Liver (tissue), 9 donors: Measurements from ENCODE around the gene BLOC1S1. TPM values are rescaled to one million over a fixed set of nuclear protein-coding genes. Genes with fewer than 3 reads are reported as not detected.

Experiments
- DNase-seq: peaks from one replicate; pipeline ENCODE4 v3.0.0-alpha.2; 2017; ENCODE audit warnings: low spot score
- H3K27ac ChIP-seq, 2 donors: one replicate each; pipeline ENCODE4 v1.7.0; 2013; ENCODE audit warnings: inconsistent platforms in 2 of 2, low read length in 2 of 2, control low read depth in 1 of 2, low read depth in 1 of 2, mild to moderate bottlenecking in 1 of 2
- H3K27me3 ChIP-seq, 4 donors: one replicate each; pipeline versions ENCODE4 v1.6.1 to v1.7.0; 2013; ENCODE audit warnings: low read length in 3 of 4, inconsistent platforms in 1 of 4, mild to moderate bottlenecking in 1 of 4, moderate library complexity in 1 of 4; ENCODE audit not compliant: control insufficient read depth in 4 of 4, insufficient read depth in 4 of 4
- H3K36me3 ChIP-seq, 4 donors: one replicate each; pipeline versions ENCODE4 v1.6.1 to v1.7.0; 2013; ENCODE audit warnings: low read length in 3 of 4, mild to moderate bottlenecking in 3 of 4, low read depth in 1 of 4, moderate library complexity in 1 of 4; ENCODE audit not compliant: control insufficient read depth in 4 of 4, insufficient read depth in 3 of 4
- H3K4me1 ChIP-seq, 4 donors: one replicate each; pipeline versions ENCODE4 v1.6.1 to v1.7.0; 2013; ENCODE audit warnings: low read length in 3 of 4, mild to moderate bottlenecking in 3 of 4, moderate library complexity in 1 of 4; ENCODE audit not compliant: control insufficient read depth in 4 of 4, insufficient read depth in 4 of 4
- H3K4me3 ChIP-seq, 3 donors: one replicate each; pipeline versions ENCODE4 v1.6.1 to v1.7.0; 2013; ENCODE audit warnings: low read length in 3 of 3, control low read depth in 1 of 3, low read depth in 1 of 3, mild to moderate bottlenecking in 1 of 3
- H3K9ac ChIP-seq, 2 donors: one replicate each; pipeline ENCODE4 v1.7.0; 2013; ENCODE audit warnings: low read length in 2 of 2, mild to moderate bottlenecking in 2 of 2, moderate library complexity in 2 of 2, control low read depth in 1 of 2, low read depth in 1 of 2
- H3K9me3 ChIP-seq, 4 donors: one replicate each; pipeline versions ENCODE4 v1.6.1 to v1.7.0; 2013; ENCODE audit warnings: low read length in 3 of 4; ENCODE audit not compliant: control insufficient read depth in 4 of 4
- EGR1 ChIP-seq, 2 donors: IDR thresholded peaks; 2 replicates each; pipeline ENCODE4 v1.6.1; 2016 to 2018; ENCODE audit warnings: antibody characterized with exemption in 2 of 2, low read depth in 2 of 2
- FOXA1 ChIP-seq: IDR thresholded peaks from 2 replicates; pipeline ENCODE4 v1.6.1; 2016; ENCODE audit warnings: antibody characterized with exemption
- FOXA2 ChIP-seq: IDR thresholded peaks from 2 replicates; pipeline ENCODE4 v1.6.1; 2016; ENCODE audit warnings: antibody characterized with exemption
- GABPA ChIP-seq, 2 donors: IDR thresholded peaks in 1 of 2; conservative IDR thresholded peaks in 1 of 2; 2 replicates each; pipeline ENCODE4 v1.6.1; 2016; ENCODE audit warnings: antibody characterized with exemption in 2 of 2, mild to moderate bottlenecking in 1 of 2, moderate library complexity in 1 of 2
- HNF4A ChIP-seq, 2 donors: conservative IDR thresholded peaks; 2 replicates each; pipeline ENCODE4 v1.6.1; 2016; ENCODE audit warnings: antibody characterized with exemption in 2 of 2, mild to moderate bottlenecking in 2 of 2
- HNF4G ChIP-seq: IDR thresholded peaks from 2 replicates; pipeline ENCODE4 v1.6.1; 2016; ENCODE audit warnings: antibody characterized with exemption
- JUND ChIP-seq, 2 donors: IDR thresholded peaks; 2 replicates each; pipeline ENCODE4 v1.6.1; 2016; ENCODE audit warnings: antibody characterized with exemption in 2 of 2
- NR2F2 ChIP-seq: IDR thresholded peaks from 2 replicates; pipeline ENCODE4 v1.6.1; 2016; ENCODE audit warnings: antibody characterized with exemption
- RAD21 ChIP-seq, 2 donors: IDR thresholded peaks; 2 replicates each; pipeline ENCODE4 v1.6.1; 2016; ENCODE audit warnings: antibody characterized with exemption in 2 of 2, mild to moderate bottlenecking in 2 of 2
- RXRA ChIP-seq, 2 donors: IDR thresholded peaks; 2 replicates each; pipeline ENCODE4 v1.6.1; 2017 to 2018; ENCODE audit warnings: antibody characterized with exemption in 2 of 2, mild to moderate bottlenecking in 1 of 2
- SP1 ChIP-seq: IDR thresholded peaks from 2 replicates; pipeline ENCODE4 v1.6.1; 2018; ENCODE audit warnings: antibody characterized with exemption, mild to moderate bottlenecking
- TAF1 ChIP-seq: conservative IDR thresholded peaks from 2 replicates; pipeline ENCODE4 v1.6.1; 2016; ENCODE audit warnings: antibody characterized with exemption, mild to moderate bottlenecking
- YY1 ChIP-seq: IDR thresholded peaks from 2 replicates; pipeline ENCODE4 v1.6.1; 2016; ENCODE audit warnings: antibody characterized with exemption, mild to moderate bottlenecking
- WGBS: extraction: QIAGEN DNeasy Blood & Tissue Kit; methylation state at CpG from one replicate; pipeline ENCODE4 v1.1.7; 2013; 5-methylcytosine and 5-hydroxymethylcytosine counted together
- polyA plus RNA-seq, 2 donors: library from polyadenylated mRNA; stranded (reverse) in 1 of 2; unstranded in 1 of 2; fragments of 200-250 nt in 1 of 2; fragments of >200 nt in 1 of 2; fragmentation: Nextera tagmentation in 1 of 2; extraction: Ambion mirVana in 1 of 2; gene quantifications; one replicate each; pipeline versions ENCODE4 v1.2.1 to v1.2.3, GENCODE V29; 2013 to 2015
- total RNA-seq, 2 donors: library from RNA; depleted of rRNA; stranded (reverse); fragments of >200 nt; gene quantifications; one replicate each; pipeline ENCODE4 v1.2.3, GENCODE V29; 2014
- TF ChIP-seq, protein P1 (sequence below): IDR thresholded peaks from 2 replicates; pipeline ENCODE4 v1.6.1; 2016; ENCODE audit warnings: antibody characterized with exemption
- TF ChIP-seq, protein P2 (sequence below): IDR thresholded peaks from 2 replicates; pipeline ENCODE4 v1.6.1; 2016; ENCODE audit warnings: antibody characterized with exemption
- TF ChIP-seq, protein P3 (sequence below): fragments of 150-350 bp; IDR thresholded peaks from 2 replicates; pipeline ENCODE4 v1.5.1; 2017; ENCODE audit warnings: improper control_type of control experiment, low read depth, low read length; ENCODE audit not compliant: missing input control
- TF ChIP-seq, protein P4 (sequence below): IDR thresholded peaks from 2 replicates; pipeline ENCODE4 v1.6.1; 2016; ENCODE audit warnings: antibody characterized with exemption
- TF ChIP-seq, protein P5 (sequence below): IDR thresholded peaks from 2 replicates; pipeline ENCODE4 v1.6.1; 2016; ENCODE audit warnings: antibody characterized with exemption, mild to moderate bottlenecking
- donor health status: healthy.
- donor health status: healthy.
- donor health status: healthy.
- donor health status: healthy.
- donor health status: healthy.

BLOC1S1 gene
- total and polyA plus RNA-seq, 4 donors = 43.7 to 150 (median 115) TPM

DNA sequence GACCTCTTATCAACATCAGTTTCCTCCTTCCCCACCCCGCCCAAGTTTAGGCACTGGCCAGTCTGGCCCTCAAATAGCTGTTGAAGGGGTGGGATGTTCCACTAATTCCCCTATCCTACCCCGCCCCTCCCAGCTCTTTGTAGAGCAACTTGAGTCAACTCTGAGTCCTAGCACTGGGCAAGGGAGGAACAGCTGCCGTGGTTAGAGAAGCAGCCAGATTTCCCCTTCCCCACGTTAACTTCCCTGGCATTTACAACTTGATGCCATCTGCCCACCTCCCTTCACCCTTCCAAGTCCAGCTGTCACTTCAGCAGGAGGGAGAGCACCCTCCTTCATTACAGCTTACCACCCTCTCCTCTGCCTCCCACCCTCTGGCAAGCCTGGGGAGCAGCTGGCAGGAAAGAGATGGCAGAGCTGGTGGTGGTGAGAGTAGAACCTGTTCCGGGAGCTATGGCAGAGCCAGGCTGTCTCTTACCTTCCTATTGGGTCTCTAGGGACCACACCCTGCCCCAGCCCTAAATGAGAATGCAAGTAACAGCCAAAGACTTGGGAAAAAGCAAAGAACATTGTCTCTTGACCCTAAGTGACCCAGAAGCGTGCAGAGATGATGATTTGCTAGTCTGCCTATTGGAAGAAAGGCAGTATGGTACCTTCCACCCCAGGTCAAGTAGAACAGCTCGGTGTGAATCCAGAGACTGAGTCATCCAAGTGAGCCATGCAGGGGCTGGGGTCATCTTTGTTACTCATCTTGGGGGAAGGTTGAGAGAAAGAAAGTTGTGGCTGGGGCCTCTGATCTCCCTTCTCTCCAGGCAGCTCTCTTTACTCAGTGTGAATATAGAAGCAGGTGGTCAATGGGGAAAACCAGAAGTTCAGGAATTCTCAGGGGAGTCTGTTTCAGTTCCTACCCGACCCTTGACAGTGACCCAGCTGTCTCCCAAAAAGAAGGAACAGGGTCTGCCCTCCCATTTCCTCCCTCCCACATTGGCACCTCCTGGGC, 1.5 kb downstream of the BLOC1S1 start:
- 70% methylated on average over 8 of the region's 8 CpGs for WGBS
- H3K36me3 ChIP-seq = no peaks in the 10 kb centered on the region
- no peak overlapping the region for H3K9ac ChIP-seq
- no peak for DNase-seq
- no peak for TF ChIP-seq HNF4A (conservative IDR thresholded peaks at IDR 0.05)
- TF ChIP-seq, protein P1, sequence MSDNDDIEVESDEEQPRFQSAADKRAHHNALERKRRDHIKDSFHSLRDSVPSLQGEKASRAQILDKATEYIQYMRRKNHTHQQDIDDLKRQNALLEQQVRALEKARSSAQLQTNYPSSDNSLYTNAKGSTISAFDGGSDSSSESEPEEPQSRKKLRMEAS = no peak
- TF ChIP-seq, protein P2, sequence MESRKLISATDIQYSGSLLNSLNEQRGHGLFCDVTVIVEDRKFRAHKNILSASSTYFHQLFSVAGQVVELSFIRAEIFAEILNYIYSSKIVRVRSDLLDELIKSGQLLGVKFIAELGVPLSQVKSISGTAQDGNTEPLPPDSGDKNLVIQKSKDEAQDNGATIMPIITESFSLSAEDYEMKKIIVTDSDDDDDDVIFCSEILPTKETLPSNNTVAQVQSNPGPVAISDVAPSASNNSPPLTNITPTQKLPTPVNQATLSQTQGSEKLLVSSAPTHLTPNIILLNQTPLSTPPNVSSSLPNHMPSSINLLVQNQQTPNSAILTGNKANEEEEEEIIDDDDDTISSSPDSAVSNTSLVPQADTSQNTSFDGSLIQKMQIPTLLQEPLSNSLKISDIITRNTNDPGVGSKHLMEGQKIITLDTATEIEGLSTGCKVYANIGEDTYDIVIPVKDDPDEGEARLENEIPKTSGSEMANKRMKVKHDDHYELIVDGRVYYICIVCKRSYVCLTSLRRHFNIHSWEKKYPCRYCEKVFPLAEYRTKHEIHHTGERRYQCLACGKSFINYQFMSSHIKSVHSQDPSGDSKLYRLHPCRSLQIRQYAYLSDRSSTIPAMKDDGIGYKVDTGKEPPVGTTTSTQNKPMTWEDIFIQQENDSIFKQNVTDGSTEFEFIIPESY = no peak
- TF ChIP-seq, protein P3, sequence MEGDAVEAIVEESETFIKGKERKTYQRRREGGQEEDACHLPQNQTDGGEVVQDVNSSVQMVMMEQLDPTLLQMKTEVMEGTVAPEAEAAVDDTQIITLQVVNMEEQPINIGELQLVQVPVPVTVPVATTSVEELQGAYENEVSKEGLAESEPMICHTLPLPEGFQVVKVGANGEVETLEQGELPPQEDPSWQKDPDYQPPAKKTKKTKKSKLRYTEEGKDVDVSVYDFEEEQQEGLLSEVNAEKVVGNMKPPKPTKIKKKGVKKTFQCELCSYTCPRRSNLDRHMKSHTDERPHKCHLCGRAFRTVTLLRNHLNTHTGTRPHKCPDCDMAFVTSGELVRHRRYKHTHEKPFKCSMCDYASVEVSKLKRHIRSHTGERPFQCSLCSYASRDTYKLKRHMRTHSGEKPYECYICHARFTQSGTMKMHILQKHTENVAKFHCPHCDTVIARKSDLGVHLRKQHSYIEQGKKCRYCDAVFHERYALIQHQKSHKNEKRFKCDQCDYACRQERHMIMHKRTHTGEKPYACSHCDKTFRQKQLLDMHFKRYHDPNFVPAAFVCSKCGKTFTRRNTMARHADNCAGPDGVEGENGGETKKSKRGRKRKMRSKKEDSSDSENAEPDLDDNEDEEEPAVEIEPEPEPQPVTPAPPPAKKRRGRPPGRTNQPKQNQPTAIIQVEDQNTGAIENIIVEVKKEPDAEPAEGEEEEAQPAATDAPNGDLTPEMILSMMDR = no peak
- no peaks in the 10 kb centered on the region for H3K27me3 ChIP-seq
- peaks cover 21 to 66% (median 55%) of the 10 kb centered on the region in 4 donors for H3K4me1 ChIP-seq
- H3K27ac ChIP-seq = peak overlapping the region; percentile 40 to 91
- no peaks in the 10 kb centered on the region for H3K9me3 ChIP-seq
- peak overlapping the region; percentile 71 to 92 (median 84) for H3K4me3 ChIP-seq

DNA sequence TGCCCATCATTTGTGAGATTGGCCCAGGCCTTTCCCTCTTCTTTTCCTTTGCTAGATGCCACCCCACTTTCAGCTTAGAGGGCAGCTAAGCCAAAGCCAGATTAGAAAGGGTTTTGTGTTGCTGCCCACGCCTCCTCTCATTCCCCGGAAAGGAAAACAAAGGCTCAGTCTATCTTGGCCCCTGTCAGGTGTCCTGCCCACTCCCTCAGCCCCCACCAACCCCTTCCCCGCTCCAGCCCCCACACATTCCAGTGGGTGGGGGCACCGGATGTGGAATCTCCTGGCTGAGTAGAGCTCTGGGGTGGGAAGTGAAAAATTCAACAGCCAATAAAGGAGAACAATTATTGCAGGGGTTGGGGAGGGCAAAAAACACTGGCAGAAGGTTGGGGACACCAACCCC, 2.2 kb downstream of the BLOC1S1 start:
- H3K4me3 ChIP-seq = no peak overlapping the region
- 70% methylated on average over 4 of the region's 4 CpGs for WGBS
- H3K4me1 ChIP-seq = peaks cover 20 to 63% (median 51%) of the 10 kb centered on the region in 4 donors
- no peaks in the 10 kb centered on the region for H3K36me3 ChIP-seq
- TF ChIP-seq SP1 = no peak
- TF ChIP-seq, protein P4, sequence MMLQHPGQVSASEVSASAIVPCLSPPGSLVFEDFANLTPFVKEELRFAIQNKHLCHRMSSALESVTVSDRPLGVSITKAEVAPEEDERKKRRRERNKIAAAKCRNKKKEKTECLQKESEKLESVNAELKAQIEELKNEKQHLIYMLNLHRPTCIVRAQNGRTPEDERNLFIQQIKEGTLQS = no peak
- TF ChIP-seq, protein P1 = no peak
- TF ChIP-seq HNF4G = no peak
- no peak for TF ChIP-seq YY1
- TF ChIP-seq, protein P2 = no peak
- no peak for TF ChIP-seq RAD21 (IDR thresholded peaks at IDR 0.05)
- TF ChIP-seq, protein P5, sequence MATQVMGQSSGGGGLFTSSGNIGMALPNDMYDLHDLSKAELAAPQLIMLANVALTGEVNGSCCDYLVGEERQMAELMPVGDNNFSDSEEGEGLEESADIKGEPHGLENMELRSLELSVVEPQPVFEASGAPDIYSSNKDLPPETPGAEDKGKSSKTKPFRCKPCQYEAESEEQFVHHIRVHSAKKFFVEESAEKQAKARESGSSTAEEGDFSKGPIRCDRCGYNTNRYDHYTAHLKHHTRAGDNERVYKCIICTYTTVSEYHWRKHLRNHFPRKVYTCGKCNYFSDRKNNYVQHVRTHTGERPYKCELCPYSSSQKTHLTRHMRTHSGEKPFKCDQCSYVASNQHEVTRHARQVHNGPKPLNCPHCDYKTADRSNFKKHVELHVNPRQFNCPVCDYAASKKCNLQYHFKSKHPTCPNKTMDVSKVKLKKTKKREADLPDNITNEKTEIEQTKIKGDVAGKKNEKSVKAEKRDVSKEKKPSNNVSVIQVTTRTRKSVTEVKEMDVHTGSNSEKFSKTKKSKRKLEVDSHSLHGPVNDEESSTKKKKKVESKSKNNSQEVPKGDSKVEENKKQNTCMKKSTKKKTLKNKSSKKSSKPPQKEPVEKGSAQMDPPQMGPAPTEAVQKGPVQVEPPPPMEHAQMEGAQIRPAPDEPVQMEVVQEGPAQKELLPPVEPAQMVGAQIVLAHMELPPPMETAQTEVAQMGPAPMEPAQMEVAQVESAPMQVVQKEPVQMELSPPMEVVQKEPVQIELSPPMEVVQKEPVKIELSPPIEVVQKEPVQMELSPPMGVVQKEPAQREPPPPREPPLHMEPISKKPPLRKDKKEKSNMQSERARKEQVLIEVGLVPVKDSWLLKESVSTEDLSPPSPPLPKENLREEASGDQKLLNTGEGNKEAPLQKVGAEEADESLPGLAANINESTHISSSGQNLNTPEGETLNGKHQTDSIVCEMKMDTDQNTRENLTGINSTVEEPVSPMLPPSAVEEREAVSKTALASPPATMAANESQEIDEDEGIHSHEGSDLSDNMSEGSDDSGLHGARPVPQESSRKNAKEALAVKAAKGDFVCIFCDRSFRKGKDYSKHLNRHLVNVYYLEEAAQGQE = no peak
- no peak for TF ChIP-seq HNF4A (conservative IDR thresholded peaks at IDR 0.05)
- no peak for TF ChIP-seq NR2F2
- no peak for TF ChIP-seq TAF1
- TF ChIP-seq JUND (IDR thresholded peaks at IDR 0.05) = no peak
- no peak for TF ChIP-seq EGR1 (IDR thresholded peaks at IDR 0.05; ENCODE audit: low read depth in 2 of 2)
- no peak for TF ChIP-seq RXRA (IDR thresholded peaks at IDR 0.05)
- no peak for TF ChIP-seq FOXA1
- no peak for TF ChIP-seq FOXA2
- TF ChIP-seq GABPA (IDR thresholded peaks at IDR 0.05 in 1 of 2, conservative IDR thresholded peaks at IDR 0.05 in 1 of 2) = no peak
- H3K27ac ChIP-seq = no peak overlapping the region
- no peaks in the 10 kb centered on the region for H3K27me3 ChIP-seq
- H3K9ac ChIP-seq = no peak overlapping the region
- H3K9me3 ChIP-seq = no peaks in the 10 kb centered on the region
- DNase-seq = no peak
